ENCODE results near the gene VIT.

Gene VIT

GRCh38 chr2:36711741-36712314 lies 15.3 kb downstream of the VIT start:
- no peak for DNase-seq (ENCODE audit: low read depth)

GRCh38 chr2:36713310-36713709 lies 16.8 kb downstream of the VIT start:
- DNase-seq (ENCODE audit: low read depth) = no peak

- no peak for DNase-seq (ENCODE audit: low read depth)
Measured at GRCh38 chr2:36716111-36716510, 19.6 kb downstream of the VIT start.

GRCh38 chr2:36717603-36718266 lies 21.2 kb downstream of the VIT start:
- DNase-seq (ENCODE audit: low read depth) = no peak

GRCh38 chr2:36727550-36727949 lies 31.0 kb downstream of the VIT start:
- no peak for DNase-seq (ENCODE audit: low read depth)

- DNase-seq (ENCODE audit: low read depth) = no peak
Measured at GRCh38 chr2:36729067-36729466, 32.6 kb downstream of the VIT start.

- DNase-seq (ENCODE audit: low read depth) = no peak
Measured at GRCh38 chr2:36731941-36732672, 35.6 kb downstream of the VIT start.

- no peak for DNase-seq (ENCODE audit: low read depth)
Measured at GRCh38 chr2:36732673-36733036, 36.1 kb downstream of the VIT start.

- no peak for DNase-seq (ENCODE audit: low read depth)
Measured at GRCh38 chr2:36733215-36733614, 36.7 kb downstream of the VIT start.

GRCh38 chr2:36734304-36734703 lies 37.8 kb downstream of the VIT start:
- DNase-seq (ENCODE audit: low read depth) = no peak

GRCh38 chr2:36737131-36737750 lies 40.7 kb downstream of the VIT start:
- DNase-seq (ENCODE audit: low read depth) = no peak

- no peak for DNase-seq (ENCODE audit: low read depth)
Measured at GRCh38 chr2:36740061-36740460, 43.6 kb downstream of the VIT start.

- DNase-seq (ENCODE audit: low read depth) = no peak
Measured at GRCh38 chr2:36741188-36741837, 44.8 kb downstream of the VIT start.

GRCh38 chr2:36743954-36744353 lies 47.4 kb downstream of the VIT start:
- DNase-seq (ENCODE audit: low read depth) = no peak

GRCh38 chr2:36748166-36748565 lies 51.7 kb downstream of the VIT start:
- no peak for DNase-seq (ENCODE audit: low read depth)

- DNase-seq (ENCODE audit: low read depth) = no peak
Measured at GRCh38 chr2:36750101-36750500, 53.6 kb downstream of the VIT start.

GRCh38 chr2:36753706-36754221 lies 57.3 kb downstream of the VIT start:
- DNase-seq (ENCODE audit: low read depth) = no peak

- DNase-seq (ENCODE audit: low read depth) = no peak
Measured at GRCh38 chr2:36754578-36754977, 58.1 kb downstream of the VIT start.

GRCh38 chr2:36756438-36756837 lies 59.9 kb downstream of the VIT start:
- no peak for DNase-seq (ENCODE audit: low read depth)

- DNase-seq (ENCODE audit: low read depth) = no peak
Measured at GRCh38 chr2:36762764-36763490, 66.4 kb downstream of the VIT start.

GRCh38 chr2:36769106-36769505 lies 72.6 kb downstream of the VIT start:
- no peak for DNase-seq (ENCODE audit: low read depth)

Measured in activated T-cell treated with anti-CD3 and anti-CD28 coated beads for 48 hours (primary cell).